Superior temporal gyrus (tissue), 1 donor: Measurements from ENCODE around the gene FAM170A.

ENCODE experiments used
- DNase-seq: peaks from one replicate; pipeline ENCODE4 v3.0.0-alpha.2; 2016; ENCODE audit errors: extremely low spot score

Gene FAM170A

GRCh38 chr5:119629339-119629738 is at the start of gene FAM170A:
FAM170A (plus strand) TSS chr5:119629558; CDS start chr5:119629769, 211 bp downstream.
- DNase-seq, result no peak

DNA sequence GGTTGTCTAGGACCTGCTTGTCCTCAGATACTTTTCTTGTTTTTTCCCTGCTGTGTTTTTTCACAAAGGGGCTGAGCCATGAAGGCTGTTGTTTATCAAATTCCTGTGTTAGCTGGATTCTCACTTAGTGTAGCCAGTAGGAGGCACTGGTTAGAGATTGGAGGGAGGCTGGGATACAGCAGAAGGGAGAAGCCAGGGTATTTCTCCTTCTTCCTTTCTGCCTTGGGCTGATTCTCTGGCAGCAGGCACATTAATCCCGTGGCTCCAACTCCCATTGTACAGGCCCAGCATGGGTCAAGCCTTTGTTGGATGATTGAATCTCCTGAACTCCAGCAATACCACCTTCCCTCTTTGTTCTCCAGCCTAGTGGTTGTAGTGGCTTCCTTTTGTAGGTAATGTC is 46.4 kb upstream of the FAM170A start:
- DNase-seq, result no peak

GRCh38 chr5:119583684-119584083 is 45.7 kb upstream of the FAM170A start:
- DNase-seq, result no peak

- DNase-seq, result peak; percentile 84
Measured at GRCh38 chr5:119596046-119596445, 33.3 kb upstream of the FAM170A start.

DNA sequence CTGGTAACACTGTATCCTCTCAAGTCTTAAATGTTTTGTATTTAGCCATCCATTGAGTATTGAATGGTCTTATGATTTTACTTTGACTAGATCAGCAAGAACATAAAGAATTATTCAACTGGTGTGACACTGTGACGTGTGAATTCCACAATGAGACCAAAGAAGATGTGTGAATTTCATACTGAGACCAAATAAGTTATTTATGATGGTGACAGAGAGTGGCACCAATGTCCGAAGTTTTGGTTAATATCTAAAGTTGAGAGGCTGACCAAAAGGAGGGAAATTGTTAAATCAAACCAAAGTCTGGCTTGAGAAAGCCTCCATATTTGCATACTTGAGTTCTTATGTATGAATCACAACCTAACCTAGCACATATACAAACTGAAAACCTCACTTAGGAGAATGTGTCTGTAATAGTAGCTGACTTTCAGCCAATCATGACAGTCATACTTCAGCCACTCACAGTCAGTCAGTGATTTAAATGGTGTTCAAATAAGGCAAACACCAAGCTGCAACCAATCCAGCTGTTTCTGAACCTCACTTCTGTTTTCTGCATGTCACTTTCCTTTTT is 31.5 kb upstream of the FAM170A start:
- no peak for DNase-seq

- DNase-seq, result no peak
Measured at GRCh38 chr5:119613937-119614336, 15.4 kb upstream of the FAM170A start.

GRCh38 chr5:119614838-119615237 is 14.5 kb upstream of the FAM170A start:
- peak; percentile 35 for DNase-seq

- DNase-seq, result no peak
Measured at GRCh38 chr5:119626086-119626485, 3.3 kb upstream of the FAM170A start.

DNA sequence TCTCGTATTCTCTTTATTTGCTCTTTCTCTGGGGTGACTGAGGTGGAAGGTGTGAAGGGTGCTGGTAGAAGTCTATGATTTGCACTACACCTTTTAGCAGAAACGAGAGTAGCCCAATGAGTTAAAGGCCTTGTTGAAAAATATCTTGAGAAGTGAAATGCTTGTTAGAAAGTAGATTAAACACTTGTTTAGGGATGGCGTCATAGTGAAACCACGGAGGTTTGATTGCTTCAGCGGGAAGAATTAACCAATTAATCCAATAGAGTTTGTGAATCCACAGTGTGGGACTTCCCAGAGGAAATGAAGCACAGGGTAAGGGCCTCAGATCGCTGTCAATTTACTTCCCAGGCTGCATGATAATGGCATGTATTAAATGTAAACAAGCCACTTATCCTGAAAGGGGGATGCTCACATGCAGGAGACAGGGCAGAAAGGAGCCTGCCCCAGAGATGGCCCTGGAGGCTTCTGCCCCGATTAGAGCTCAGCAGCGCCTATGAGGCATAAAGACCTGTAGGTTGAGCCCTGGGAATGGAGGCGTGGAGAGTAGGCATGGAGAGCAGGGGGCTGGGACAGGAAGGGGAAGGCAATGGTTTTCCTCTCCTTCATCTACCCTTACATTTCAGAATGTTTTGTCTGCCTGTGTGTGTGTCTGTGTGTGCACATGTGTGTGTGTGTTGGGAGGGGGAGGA is 1.5 kb downstream of the FAM170A start:
- DNase-seq, result no peak

DNA sequence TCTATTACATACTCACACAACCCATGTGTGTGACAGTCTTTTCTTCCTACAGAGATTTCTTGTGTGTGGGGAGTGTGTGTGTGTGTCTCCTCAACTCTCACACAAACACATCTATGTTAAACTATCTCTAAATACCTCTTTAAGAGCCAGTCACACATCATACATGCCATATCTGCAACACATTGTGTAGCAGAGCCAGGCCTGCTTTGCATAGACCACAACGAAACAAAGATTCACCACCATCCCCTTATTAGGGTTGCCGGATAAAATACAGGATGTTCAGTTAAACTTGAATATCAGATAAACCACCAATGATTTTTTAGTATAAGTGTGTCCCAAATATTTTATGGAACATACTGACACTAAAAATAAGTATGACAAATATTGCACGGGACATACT is 2.3 kb downstream of the FAM170A start:
- DNase-seq, result no peak

DNA sequence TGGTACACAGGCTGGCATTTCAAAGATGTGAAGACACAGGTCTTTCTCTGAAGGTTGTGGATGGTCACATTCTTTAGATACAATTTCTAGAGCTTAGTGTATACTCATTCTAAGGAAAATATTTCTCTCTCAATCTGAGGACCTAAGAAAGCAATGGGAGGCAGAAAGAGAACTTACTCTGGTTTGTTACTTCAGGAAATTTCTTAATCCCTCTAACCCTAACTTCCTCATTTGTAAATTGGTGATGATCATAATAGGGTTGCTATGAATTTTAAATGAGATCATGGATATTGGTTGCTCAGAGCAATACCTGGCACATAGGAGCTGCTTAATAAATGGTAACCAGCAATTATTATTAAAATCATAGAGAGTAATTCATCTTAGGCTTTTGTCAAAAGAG is 22.1 kb downstream of the FAM170A start:
- no peak for DNase-seq

GRCh38 chr5:119655061-119655460 is 25.7 kb downstream of the FAM170A start:
- DNase-seq, result no peak

GRCh38 chr5:119656023-119656422 is 26.7 kb downstream of the FAM170A start:
- DNase-seq, result no peak

DNA sequence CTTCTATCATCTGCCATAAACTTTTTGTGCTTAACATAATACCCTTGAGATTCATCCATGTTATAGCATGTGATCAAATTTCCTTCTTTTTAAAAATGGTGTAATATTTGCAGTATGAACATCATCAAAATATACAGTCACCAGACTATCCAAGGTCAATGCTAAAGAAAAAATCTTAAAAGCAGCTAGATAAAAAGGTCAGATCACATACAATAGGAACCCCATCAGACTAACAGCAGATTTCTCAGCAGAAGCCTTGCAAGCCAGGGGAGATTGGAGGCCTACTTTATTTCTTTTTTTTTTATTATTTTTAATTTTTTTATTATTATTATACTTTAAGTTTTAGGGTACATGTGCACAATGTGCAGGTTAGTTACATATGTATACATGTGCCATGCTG is 37.2 kb downstream of the FAM170A start:
- DNase-seq, result no peak

DNA sequence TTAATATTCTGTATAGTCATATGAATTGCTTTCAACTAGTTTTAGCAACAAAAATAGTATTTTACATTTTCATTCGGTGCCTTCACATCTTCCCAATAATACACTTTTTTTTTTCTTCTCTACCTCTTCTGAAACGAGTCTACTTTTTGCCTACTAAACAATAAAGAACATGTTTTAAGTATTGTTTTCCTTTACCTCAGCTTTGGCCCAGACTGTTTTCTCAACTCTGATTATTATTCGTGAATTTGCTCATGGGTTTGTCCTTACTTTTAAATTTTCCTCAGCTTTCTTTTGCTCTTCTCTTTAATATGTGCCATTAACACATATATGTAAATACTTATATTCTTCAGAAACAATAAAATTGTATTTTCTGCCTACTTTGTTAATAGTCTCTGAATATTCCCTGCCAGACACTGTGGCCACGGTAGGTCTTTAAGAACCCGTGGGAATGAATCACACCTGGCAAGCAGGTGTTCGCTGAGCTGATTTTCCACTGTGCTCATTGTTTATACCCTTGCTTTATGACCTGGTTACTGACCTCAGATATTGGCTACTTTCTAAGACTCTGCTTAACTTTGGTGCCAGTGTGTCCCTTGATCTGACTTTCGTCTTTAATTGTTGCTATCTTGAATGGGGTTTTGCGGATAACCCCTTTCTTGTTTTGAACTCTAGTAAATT is 49.1 kb downstream of the FAM170A start:
- no peak for DNase-seq

DNA sequence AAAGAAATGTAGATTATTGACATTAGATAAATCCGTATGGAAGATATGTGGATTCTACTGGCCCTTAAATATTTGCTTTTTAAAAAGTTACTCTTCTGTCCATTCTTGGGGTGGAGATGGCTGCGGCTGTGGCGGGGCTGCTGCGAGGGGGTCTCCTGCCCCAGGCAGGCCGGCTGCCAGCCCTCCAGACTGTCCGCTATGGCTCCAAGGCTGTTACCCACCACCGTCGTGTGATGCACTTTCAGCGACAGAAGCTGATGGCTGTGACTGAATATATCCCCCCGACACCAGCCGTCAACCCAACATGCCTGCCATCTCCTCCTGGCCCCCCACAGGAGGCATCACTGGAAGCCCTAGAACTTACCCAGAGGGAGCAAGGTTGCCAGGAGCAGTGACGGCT is 50.7 kb downstream of the FAM170A start:
- DNase-seq, result no peak

GRCh38 chr5:119681734-119682133 is 52.4 kb downstream of the FAM170A start:
- no peak for DNase-seq

GRCh38 chr5:119682372-119682771 is 53.0 kb downstream of the FAM170A start:
- DNase-seq, result no peak
